Activated CD8-positive, alpha-beta memory T cell treated with anti-CD3 and anti-CD28 coated beads, Interleukin-2, amount 50 U/mL, for 1 hour (primary cell): ENCODE results near the gene KIAA0319L.

ENCODE experiments used
- DNase-seq: peaks from one replicate; pipeline ENCODE4 v3.0.0-alpha.2; 2020; ENCODE audit errors: extremely low read depth

The KIAA0319L gene

DNA sequence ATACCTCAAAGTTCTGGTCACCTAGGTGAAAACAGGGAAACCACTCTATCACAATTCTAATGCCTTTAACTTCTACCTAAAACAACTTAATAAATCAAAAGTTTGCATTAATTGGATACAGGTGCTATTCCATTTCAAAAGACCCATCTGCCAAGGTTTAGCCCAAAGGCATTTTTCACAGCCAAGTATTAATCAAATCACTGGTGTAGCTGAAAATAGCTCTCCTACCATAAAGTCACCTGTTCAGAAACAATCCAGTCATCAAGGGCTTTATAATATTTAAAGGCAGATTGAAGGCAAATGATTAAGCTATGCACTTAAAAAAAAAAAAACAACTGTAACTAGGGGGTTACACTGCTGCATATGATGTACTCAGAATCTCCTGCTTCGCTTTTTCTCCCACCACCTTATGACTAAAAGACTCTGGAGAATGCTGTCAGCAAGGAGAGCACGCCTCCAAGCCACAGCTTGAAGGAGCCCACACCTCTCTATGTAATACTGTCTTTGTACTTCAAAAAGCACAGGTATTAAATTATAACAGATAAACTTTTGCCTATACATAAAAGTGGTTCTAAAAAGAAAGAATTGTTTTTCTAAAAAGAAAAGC, 20.5 kb downstream of the KIAA0319L start:
- no peak for DNase-seq

GRCh38 chr1:35535243-35535642, 22.0 kb downstream of the KIAA0319L start:
- no peak for DNase-seq

DNA sequence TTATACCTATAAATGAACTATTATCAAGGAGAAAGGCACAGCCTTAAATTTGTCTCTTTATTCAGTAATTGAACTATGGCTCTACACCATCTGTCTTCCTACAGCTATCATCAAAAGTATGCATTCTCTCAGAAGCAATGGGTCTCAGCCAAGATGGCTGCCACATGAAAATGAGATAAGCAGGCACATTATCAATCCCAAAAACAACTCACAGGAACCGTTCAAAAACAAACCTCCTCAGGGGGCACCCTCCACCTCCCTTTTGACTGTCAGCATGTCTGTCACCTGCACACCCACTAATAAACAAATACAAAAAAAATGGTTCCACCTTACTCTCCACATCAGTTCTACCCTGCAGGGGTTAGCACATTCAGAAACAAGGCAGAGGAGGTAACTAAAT, 23.6 kb downstream of the KIAA0319L start:
- DNase-seq: no peak

GRCh38 chr1:35532497-35533223, 24.5 kb downstream of the KIAA0319L start:
- no peak for DNase-seq

- no peak for DNase-seq
Measured at GRCh38 chr1:35531368-35531767, 25.8 kb downstream of the KIAA0319L start.

- no peak for DNase-seq
Measured at GRCh38 chr1:35530946-35531345, 26.3 kb downstream of the KIAA0319L start.

- no peak for DNase-seq
Measured at GRCh38 chr1:35530168-35530567, 27.0 kb downstream of the KIAA0319L start.

DNA sequence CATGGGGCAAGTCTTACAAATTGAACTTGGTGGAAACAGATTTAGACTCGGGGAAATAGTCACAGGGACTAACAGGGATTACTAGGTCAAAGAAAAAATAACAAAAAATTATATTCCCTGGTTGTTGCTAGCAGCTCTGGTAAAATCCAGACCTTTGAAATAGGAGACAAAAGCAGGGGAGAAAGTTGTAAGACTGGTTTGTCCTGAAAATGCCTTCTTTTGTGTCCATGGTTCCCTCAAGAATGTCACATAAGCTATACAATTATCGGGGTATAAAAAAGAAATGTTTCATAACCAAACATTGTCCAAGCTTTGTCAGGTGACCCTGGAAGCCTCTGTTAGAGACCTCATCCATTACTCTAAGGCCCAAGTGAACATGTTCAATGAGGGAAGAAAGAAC, 33.1 kb downstream of the KIAA0319L start:
- no peak for DNase-seq

- DNase-seq: no peak
Measured at GRCh38 chr1:35519432-35519831, 37.8 kb downstream of the KIAA0319L start.

DNA sequence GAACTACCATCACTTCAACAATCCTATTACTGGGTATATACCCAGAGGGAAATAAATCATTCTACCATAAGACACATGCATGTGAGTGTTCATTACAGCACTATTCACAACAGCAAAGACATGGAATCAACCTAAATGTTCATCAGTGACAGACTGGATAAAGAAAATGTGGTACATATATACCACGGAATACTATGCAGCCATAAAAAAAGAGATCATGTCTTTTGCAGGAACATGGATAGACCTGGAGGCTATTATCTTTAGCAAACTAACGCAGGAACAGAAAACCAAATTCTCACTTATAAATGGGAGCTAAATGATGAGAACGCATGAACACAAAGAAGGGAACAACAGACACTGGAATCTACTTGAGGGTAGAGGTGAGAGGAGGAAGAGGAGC, 39.0 kb downstream of the KIAA0319L start:
- DNase-seq: no peak

GRCh38 chr1:35511305-35511704, 45.9 kb downstream of the KIAA0319L start:
- DNase-seq: no peak

DNA sequence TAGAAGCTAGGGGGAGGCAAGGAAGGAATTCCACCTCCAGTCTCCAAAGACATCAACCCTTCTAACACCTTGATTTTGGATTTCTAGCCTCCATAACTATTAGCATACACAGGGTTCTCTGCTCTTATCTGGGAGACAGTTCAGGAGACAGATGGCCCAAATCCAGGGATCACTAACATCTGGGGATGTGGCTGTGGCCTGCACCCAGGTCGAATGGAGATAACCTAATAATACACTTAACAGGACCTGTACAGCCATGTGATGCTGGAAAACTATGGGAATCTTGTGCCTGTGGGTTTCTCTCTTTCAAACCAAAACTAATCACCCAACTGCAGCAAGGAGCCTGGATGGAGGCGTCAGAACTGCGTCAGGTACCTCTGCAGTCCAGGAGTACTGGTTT, 47.6 kb downstream of the KIAA0319L start:
- DNase-seq: no peak

DNA sequence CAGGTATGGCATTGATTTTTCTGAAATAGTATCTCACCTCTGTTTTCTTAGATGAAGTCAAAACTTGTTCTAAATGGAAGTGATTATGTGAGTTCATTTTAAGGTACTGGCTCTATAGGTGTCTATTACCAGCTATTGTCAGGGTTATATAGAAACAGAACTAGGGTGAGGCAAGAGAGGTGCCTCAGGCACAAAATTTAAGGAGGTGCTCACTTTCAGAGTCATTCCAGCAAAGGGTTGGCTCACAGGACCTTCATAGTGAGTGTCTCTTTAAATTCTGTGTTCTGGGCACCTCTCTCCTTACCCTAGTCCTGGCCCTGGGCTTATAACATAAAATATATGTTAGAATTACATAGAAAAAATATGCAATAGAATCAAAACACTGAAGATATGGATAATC, 49.3 kb downstream of the KIAA0319L start:
- no peak for DNase-seq

GRCh38 chr1:35506960-35507912, 50.0 kb downstream of the KIAA0319L start:
- no peak for DNase-seq

GRCh38 chr1:35505911-35506798, 51.0 kb downstream of the KIAA0319L start:
- DNase-seq: no peak

DNA sequence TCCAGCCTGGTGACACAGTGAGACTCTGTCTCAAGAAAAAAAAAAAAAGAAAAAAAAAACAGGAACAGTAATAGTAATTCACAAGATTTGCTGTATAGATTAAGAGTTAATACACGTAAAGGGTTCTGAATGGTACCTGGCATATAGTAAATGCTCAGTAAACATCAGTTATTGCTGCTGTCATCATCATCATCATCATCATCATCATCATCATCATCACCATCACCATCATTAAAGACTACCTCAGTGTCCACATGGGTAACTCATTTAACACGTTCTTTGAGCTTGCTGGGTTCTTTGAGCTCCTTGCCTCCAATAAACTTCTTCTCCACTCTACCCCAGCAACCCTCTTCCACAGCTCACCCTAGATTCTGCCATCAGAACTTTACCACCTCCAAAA, 55.0 kb downstream of the KIAA0319L start:
- no peak for DNase-seq

GRCh38 chr1:35500439-35500838, 56.8 kb downstream of the KIAA0319L start:
- DNase-seq: no peak

DNA sequence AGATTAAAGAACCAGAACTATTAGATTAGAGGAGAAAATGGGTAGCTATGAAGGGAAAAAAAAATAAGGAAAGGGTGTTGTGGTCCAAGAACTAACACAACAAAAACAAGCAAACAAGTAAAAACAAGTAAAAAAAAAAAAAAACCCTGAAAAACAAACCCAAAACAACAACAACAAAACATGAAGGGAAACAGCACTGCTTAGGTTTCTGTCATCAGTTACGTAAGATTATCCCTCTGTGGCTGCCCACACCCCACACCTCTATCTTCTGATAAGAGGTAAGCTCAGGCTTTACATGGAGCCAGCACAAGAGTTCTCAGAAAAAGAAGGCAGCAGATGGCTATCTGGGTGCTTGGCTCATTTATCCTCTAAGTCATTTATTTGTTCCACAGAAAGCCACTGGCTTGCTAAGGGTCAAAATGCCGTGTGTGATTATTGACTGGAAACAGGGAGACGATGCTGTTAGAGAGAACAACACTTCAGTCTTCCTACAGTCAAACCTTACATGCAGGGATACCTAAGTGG, 57.5 kb downstream of the KIAA0319L start:
- no peak for DNase-seq

- DNase-seq: no peak
Measured at GRCh38 chr1:35499231-35499630, 58.0 kb downstream of the KIAA0319L start.

- no peak for DNase-seq
Measured at GRCh38 chr1:35497571-35497970, 59.6 kb downstream of the KIAA0319L start.

GRCh38 chr1:35490250-35490649, 67.0 kb downstream of the KIAA0319L start:
- DNase-seq: no peak
